ENCODE data around the gene DPP6.

GRCh38 chr7:154911411-154911810, 859.2 kb downstream of the DPP6 start:
- TF ChIP-seq POLR2AphosphoS5 (IDR thresholded peaks at IDR 0.05) (no peak), CTCF (IDR thresholded peaks at IDR 0.05) (no peak), EP300 (IDR thresholded peaks at IDR 0.05) (no peak), POLR2A (IDR thresholded peaks at IDR 0.05) (no peak)
